KMS-11 (cell line): ENCODE data around the gene ATP5F1A.
A peak's percentile ranks its signal among the peaks of the same experiment; 100 is the strongest.

Experiments
- H2AFZ ChIP-seq: fragments of 200-600 bp; sonication (generic); 2 replicates; pipeline ENCODE4 v1.6.1; 2016; ENCODE audit warnings: antibody characterized with exemption, mixed run types, low read depth
- H3K27ac ChIP-seq: fragments of 200-600 bp; sonication (generic); 2 replicates; pipeline ENCODE4 v1.6.1; 2016; ENCODE audit warnings: mild to moderate bottlenecking, mixed run types
- H3K27me3 ChIP-seq: fragments of 200-600 bp; sonication (generic); 2 replicates; pipeline ENCODE4 v1.6.1; 2017; ENCODE audit warnings: mild to moderate bottlenecking, low read depth, mixed run types, moderate library complexity; ENCODE audit not compliant: insufficient read depth
- H3K36me3 ChIP-seq: fragments of 200-600 bp; sonication (generic); 2 replicates; pipeline ENCODE4 v1.6.1; 2017; ENCODE audit warnings: mild to moderate bottlenecking, mixed run types; ENCODE audit not compliant: insufficient read depth
- H3K4me1 ChIP-seq: fragments of 200-600 bp; sonication (generic); 2 replicates; pipeline ENCODE4 v1.6.1; 2016; ENCODE audit warnings: mild to moderate bottlenecking, low read depth, mixed run types; ENCODE audit not compliant: poor library complexity, severe bottlenecking
- H3K4me2 ChIP-seq: fragments of 200-600 bp; sonication (generic); 2 replicates; pipeline ENCODE4 v1.7.0; 2016; ENCODE audit warnings: mild to moderate bottlenecking, mixed run types
- H3K4me3 ChIP-seq: fragments of 200-600 bp; sonication (generic); IDR thresholded peaks from 2 replicates; pipeline ENCODE4 v1.6.1; 2017; ENCODE audit warnings: low read depth, low read length, mixed read lengths; ENCODE audit not compliant: insufficient read depth
- H3K79me2 ChIP-seq: fragments of 200-600 bp; sonication (generic); 2 replicates; pipeline ENCODE4 v1.6.1; 2016; ENCODE audit warnings: low read depth, mixed run types; ENCODE audit not compliant: insufficient read depth
- H3K9ac ChIP-seq: fragments of 200-600 bp; sonication (generic); 2 replicates; pipeline ENCODE4 v1.6.1; 2016; ENCODE audit warnings: mild to moderate bottlenecking, mixed run types
- H4K20me1 ChIP-seq: fragments of 200-600 bp; sonication (generic); 2 replicates; pipeline ENCODE4 v1.6.1; 2016; ENCODE audit warnings: mild to moderate bottlenecking, mixed run types; ENCODE audit not compliant: insufficient read depth
- TF ChIP-seq, protein P1 (sequence below): fragments of 200-600 bp; sonication (generic); conservative IDR thresholded peaks from 2 replicates; pipeline ENCODE4 v1.6.1; 2017; ENCODE audit warnings: low read depth, mild to moderate bottlenecking, antibody characterized with exemption, low read length, moderate library complexity, mixed read lengths

ATP5F1A gene

GRCh38 chr18:46110406-46110805 lies 12.3 kb upstream of the ATP5F1A start:
- no peaks in the 10 kb centered on the region for H3K36me3 ChIP-seq
- no peak overlapping the region for H3K4me3 ChIP-seq
- H2AFZ ChIP-seq: no peak overlapping the region
- no peak overlapping the region for H3K4me2 ChIP-seq
- no peak overlapping the region for H3K27ac ChIP-seq
- TF ChIP-seq, protein P1, sequence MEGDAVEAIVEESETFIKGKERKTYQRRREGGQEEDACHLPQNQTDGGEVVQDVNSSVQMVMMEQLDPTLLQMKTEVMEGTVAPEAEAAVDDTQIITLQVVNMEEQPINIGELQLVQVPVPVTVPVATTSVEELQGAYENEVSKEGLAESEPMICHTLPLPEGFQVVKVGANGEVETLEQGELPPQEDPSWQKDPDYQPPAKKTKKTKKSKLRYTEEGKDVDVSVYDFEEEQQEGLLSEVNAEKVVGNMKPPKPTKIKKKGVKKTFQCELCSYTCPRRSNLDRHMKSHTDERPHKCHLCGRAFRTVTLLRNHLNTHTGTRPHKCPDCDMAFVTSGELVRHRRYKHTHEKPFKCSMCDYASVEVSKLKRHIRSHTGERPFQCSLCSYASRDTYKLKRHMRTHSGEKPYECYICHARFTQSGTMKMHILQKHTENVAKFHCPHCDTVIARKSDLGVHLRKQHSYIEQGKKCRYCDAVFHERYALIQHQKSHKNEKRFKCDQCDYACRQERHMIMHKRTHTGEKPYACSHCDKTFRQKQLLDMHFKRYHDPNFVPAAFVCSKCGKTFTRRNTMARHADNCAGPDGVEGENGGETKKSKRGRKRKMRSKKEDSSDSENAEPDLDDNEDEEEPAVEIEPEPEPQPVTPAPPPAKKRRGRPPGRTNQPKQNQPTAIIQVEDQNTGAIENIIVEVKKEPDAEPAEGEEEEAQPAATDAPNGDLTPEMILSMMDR: no peak
- no peaks in the 10 kb centered on the region; the same call in 1 of the 2 replicates for H3K79me2 ChIP-seq
- no peaks in the 10 kb centered on the region for H4K20me1 ChIP-seq
- peaks cover 5% of the 10 kb centered on the region for H3K4me1 ChIP-seq
- no peak overlapping the region for H3K9ac ChIP-seq
- no peaks in the 10 kb centered on the region for H3K27me3 ChIP-seq

GRCh38 chr18:46109386-46109785 lies 11.3 kb upstream of the ATP5F1A start:
- H3K4me3 ChIP-seq: no peak overlapping the region
- TF ChIP-seq, protein P1: no peak
- no peak overlapping the region for H3K27ac ChIP-seq
- H3K36me3 ChIP-seq: no peaks in the 10 kb centered on the region
- H3K4me2 ChIP-seq: no peak overlapping the region
- H3K9ac ChIP-seq: no peak overlapping the region
- H2AFZ ChIP-seq: no peak overlapping the region
- no peaks in the 10 kb centered on the region for H3K27me3 ChIP-seq
- no peaks in the 10 kb centered on the region; the same call in 1 of the 2 replicates for H3K79me2 ChIP-seq
- H3K4me1 ChIP-seq: peaks cover 9% of the 10 kb centered on the region
- no peaks in the 10 kb centered on the region for H4K20me1 ChIP-seq

DNA sequence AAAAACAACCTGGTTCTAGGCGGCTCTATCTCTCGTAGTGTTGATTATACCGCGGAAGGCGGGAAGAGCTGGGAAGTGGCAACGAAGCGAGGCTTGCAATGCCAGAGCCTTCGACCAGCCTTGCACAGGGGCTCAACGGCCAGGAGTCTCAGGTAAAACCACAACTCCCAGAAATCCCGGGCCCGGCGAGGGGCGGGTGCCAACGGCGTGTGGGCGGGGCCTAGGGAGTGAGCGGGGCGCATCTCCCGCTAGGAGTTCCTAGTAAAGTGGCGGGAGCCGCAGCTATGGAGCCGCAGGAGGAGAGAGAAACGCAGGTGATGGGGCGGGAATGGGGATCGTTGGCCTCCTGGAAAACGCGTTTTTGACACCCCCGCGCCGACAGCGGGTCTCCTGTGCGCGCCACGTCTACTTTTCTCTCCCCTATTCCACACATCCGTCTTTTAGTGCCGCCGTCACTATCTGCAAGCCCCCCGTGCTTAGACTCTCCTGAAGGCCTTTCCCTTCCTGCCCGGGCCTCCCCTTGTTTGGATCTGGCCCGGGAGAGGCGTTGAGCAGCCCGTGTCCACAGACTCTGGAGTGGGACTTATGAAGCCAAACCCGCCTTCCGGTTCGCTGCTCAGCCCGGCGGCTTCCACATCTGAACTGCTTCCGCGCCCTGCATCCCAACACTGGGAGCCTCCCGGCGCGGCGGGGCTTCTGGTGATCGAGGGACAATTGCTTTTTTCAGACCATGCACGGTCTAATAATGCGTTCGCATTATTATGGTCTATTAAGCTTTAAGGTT lies 6.2 kb upstream of the ATP5F1A start, which contains the start of gene HAUS1:
Gene HAUS1, plus strand, starts transcription at position 258 of the 784 bp plus-strand sequence. Its CDS starts 27 bp downstream, at position 285.
- Histone ChIP-seq H3K9ac (peak within 1 kb of the TSS; percentile 63), H3K4me2 (peak within 1 kb of the TSS; percentile 61), H3K27ac (peak within 1 kb of the TSS; percentile 10; the same call in 1 of the 2 replicates), H3K36me3 (no peaks in the 10 kb centered on the region), H3K79me2 (no peaks in the 10 kb centered on the region; the same call in 1 of the 2 replicates), H4K20me1 (no peaks in the 10 kb centered on the region), H2AFZ (peak within 1 kb of the TSS; percentile 96), H3K4me1 (peaks cover 15% of the 10 kb centered on the region), H3K27me3 (no peaks in the 10 kb centered on the region), H3K4me3 (peak within 1 kb of the TSS; percentile 66)
- TF ChIP-seq, protein P1: no peak

DNA sequence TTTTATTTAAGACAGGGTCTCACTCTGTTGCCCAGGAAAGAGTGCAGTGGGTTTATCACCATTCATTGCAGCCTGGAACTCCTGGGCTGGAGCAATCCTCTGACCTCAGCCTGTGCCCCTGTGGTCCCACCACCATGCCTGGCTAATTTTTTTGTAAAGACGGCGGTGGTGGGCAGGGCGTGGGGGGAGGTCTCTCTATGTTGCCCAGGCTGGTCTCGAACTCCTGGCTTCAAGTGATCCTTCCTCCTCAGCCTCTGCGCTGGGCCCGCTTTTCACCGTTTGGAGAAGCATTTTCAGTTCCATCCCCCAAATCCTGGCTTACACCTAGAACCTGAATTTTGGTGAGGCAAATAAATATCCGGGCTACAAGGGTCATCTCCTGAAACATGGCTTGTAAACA lies 1.4 kb upstream of the ATP5F1A start:
- Histone ChIP-seq H3K4me2 (no peak overlapping the region), H3K4me1 (peaks cover 35% of the 10 kb centered on the region), H3K36me3 (peaks cover 2% of the 10 kb centered on the region; the same call in 1 of the 2 replicates), H3K27ac (no peak overlapping the region), H3K4me3 (no peak overlapping the region), H3K9ac (no peak overlapping the region), H4K20me1 (peaks cover 20% of the 10 kb centered on the region), H2AFZ (no peak overlapping the region), H3K79me2 (peaks cover 37% of the 10 kb centered on the region), H3K27me3 (no peaks in the 10 kb centered on the region)
- TF ChIP-seq, protein P1: no peak
